ENCODE measurements around the gene SELENOO.

The SELENOO gene

DNA sequence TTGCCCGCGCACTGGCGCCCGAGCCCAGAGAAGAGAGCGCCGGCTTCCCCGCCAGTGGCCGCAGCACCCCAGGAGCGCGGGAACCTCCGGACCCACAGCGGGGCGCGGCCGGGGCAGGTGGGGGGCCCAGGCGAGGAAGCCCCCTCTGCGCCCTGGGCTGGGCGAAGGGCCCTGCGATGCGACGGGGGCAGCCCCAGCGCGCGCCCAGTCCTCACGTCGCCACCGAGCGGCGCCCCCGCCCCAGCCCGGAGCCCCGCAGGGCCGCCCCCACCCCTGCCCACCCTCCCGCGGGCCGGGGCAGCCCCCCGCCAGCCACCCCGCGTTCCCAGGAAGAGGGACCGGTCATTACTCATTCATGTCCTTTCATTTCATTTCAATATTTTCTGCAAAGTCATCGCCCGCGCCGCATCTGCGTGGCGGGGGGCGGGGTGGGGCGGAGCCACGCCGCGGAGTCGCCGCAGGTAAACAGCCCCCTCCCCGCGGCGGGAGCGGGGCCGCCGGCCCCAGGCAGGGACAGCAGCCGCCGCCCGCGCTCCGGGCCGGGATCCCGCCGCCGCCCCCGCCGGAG lies 31.0 kb upstream of the SELENOO start:
- DNase-seq (ENCODE audit: low spot score): peak; percentile 70
- TF ChIP-seq CTCF (IDR thresholded peaks at IDR 0.05; ENCODE audit: extremely low read depth, insufficient read depth, missing control alignments): peak; percentile 28
- in situ Hi-C loops (cut with MboI; ENCODE audit: low pct_unique_long_range_greater_than_20kb, low sequenced_read_pairs, unreplicated experiment): no loop called here

DNA sequence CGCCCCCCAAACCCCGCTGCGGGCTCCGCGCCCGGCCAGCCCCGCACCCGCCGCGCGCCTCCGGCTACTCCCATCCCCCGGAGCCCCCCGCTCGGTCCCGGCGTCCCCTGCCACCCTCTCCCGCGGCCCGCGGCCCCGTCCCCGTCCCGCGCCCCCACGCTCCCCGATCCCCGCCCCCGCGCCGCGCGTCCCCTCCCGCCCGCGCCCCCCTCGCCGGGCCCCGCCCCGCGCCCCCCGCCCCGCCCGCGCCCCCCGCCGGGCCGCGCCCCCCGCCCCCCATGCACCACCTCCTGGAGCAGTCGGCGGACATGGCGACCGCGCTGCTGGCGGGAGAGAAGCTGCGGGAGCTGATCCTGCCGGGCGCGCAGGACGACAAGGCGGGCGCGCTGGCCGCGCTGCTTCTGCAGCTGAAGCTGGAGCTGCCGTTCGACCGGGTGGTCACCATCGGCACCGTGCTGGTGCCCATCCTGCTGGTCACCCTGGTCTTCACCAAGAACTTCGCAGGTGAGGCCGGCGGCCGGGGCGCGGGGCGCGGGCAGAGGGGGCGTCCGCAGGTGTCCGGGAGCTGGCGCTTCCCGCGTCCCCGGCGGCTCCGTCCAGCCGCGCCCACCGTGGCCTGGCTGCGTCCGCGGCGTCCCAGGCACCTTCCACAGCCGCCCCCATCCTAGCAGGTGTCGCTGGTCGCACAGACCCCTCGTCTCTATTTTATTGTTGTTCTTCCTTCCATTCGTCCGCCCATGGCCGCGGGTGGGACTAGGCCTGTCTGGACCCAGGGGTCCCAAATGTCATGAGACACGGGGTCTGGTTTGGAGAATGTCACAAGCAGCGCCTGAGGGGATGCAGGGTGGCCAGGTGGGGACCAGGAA lies 30.1 kb upstream of the SELENOO start, which contains the start of gene PANX2:
Gene PANX2, plus strand, starts transcription at position 279 of the 866 bp plus-strand sequence. Its CDS starts 0 bp downstream, at position 279.
- in situ Hi-C loops (cut with MboI; ENCODE audit: low pct_unique_long_range_greater_than_20kb, low sequenced_read_pairs, unreplicated experiment): no loop called here
- no peak for TF ChIP-seq CTCF (IDR thresholded peaks at IDR 0.05; ENCODE audit: extremely low read depth, insufficient read depth, missing control alignments)

GRCh38 chr22:50171319-50171964 lies 29.4 kb upstream of the SELENOO start:
- TF ChIP-seq CTCF (IDR thresholded peaks at IDR 0.05; ENCODE audit: extremely low read depth, insufficient read depth, missing control alignments): no peak
- in situ Hi-C loops (cut with MboI; ENCODE audit: low pct_unique_long_range_greater_than_20kb, low sequenced_read_pairs, unreplicated experiment): no loop called here

More for the DNA sequence above, 30.1 kb upstream of the SELENOO start, which contains the start of gene PANX2:
- DNase-seq (ENCODE audit: low spot score): no peak

GRCh38 chr22:50171965-50172421 lies 28.8 kb upstream of the SELENOO start:
- in situ Hi-C loops (cut with MboI; ENCODE audit: low pct_unique_long_range_greater_than_20kb, low sequenced_read_pairs, unreplicated experiment): no loop called here
- TF ChIP-seq CTCF (IDR thresholded peaks at IDR 0.05; ENCODE audit: extremely low read depth, insufficient read depth, missing control alignments): no peak

More at GRCh38 chr22:50171319-50171964, 29.4 kb upstream of the SELENOO start:
- no peak for DNase-seq (ENCODE audit: low spot score)

DNA sequence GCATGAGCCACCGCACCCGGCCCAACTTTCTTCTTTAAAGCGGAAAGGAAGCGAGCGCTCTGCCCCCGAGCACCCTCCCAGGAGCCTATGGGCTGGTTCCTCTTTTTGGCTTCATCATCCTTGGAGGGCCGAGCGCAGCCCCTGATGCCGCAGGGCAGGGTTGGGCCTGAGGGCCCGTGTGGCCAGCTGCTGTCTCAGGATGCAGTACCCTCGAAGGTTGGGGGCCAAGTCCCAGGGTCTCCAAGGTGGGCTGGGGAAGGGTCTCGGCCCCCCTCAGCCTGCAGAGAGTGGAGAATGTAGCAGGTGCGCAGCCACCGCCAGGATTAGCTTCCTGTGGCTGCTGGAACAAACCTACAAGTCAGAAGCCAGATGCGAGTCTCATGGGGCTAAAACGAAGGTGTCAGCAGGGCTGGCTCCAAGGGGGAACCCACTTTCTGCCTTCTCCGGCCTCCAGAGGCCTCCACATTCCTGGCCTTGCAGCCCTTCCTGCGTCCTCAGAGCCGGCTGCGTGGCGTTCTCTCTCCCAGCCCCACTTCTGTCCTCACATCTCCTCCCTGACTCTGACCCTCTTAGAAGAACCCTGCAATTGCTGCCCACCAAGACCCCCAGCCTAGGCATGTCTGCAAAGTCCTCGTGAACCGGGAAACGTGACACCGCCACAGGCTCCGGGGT lies 27.4 kb upstream of the SELENOO start:
- in situ Hi-C loops (cut with MboI; ENCODE audit: low pct_unique_long_range_greater_than_20kb, low sequenced_read_pairs, unreplicated experiment): no loop called here
- no peak for TF ChIP-seq CTCF (IDR thresholded peaks at IDR 0.05; ENCODE audit: extremely low read depth, insufficient read depth, missing control alignments)
- DNase-seq (ENCODE audit: low spot score): peak; percentile 66

More at GRCh38 chr22:50171965-50172421, 28.8 kb upstream of the SELENOO start:
- no peak for DNase-seq (ENCODE audit: low spot score)

DNA sequence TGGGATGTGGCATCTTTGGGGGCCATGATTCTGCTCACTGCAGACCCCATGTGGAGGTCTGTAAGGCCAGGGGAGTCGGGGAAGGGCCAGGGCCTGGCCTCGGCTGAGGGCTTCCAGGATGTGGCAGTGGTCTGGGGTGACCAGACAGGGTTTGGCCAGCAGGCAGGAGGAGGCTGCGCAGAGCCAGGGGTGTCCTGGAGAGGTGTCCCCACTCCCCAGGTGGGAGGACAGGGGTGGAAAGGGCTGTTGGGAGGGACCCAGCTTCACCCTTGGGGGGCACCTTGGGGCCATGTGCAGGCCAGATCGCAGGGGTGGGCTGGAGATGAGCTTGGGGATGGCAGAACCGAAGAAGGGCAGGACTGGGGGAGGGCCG lies 26.8 kb upstream of the SELENOO start:
- in situ Hi-C loops (cut with MboI; ENCODE audit: low pct_unique_long_range_greater_than_20kb, low sequenced_read_pairs, unreplicated experiment): no loop called here
- TF ChIP-seq CTCF (IDR thresholded peaks at IDR 0.05; ENCODE audit: extremely low read depth, insufficient read depth, missing control alignments): no peak
- no peak for DNase-seq (ENCODE audit: low spot score)

Data from GM13977 (cell line).